ENCODE measurements around the gene SMC1B. TPM values are rescaled to one million over a fixed set of nuclear protein-coding genes. Genes with fewer than 3 reads are reported as not detected.

The SMC1B gene
- total and polyA plus RNA-seq, 8 donors = 0.06 TPM; not detected in 7

GRCh38 chr22:45310331-45310976 lies 102.9 kb downstream of the SMC1B start:
- no peak for TF ChIP-seq CTCF (IDR thresholded peaks at IDR 0.05)
- H3K27ac ChIP-seq = peak overlapping the region in 2 of 4 donors; percentile 28 to 69
- no peaks in the 10 kb centered on the region for H3K9me3 ChIP-seq
- 1 to 3% methylated on average over 32 to 33 of the region's 33 CpGs for WGBS, 2 donors
- H3K27me3 ChIP-seq = no peaks in the 10 kb centered on the region
- FAIRE-seq (no peak), ATAC-seq (peak in 1 of 4 donors; percentile 0), DNase-seq (peak in 4 of 6 donors; percentile 36 to 79 (median 60))
- peaks cover 0 to 24% (median 4%) of the 10 kb centered on the region in 3 donors for H3K4me1 ChIP-seq
- H3K36me3 ChIP-seq = no peaks in the 10 kb centered on the region
- intact Hi-C loops (cut with DNase I) = no loop called here
- peak overlapping the region; percentile 86 to 99 (median 96) for H3K4me3 ChIP-seq

- TF ChIP-seq CTCF (IDR thresholded peaks at IDR 0.05) = no peak
- intact Hi-C loops (cut with DNase I) = no loop called here
- Histone ChIP-seq H3K27me3 (no peaks in the 10 kb centered on the region), H3K4me3 (peak within 1 kb of the TSS; percentile 86 to 99 (median 96)), H3K27ac (peak within 1 kb of the TSS; percentile 23 to 74 (median 48)), H3K9me3 (no peaks in the 10 kb centered on the region), H3K4me1 (peaks cover 0 to 18% (median 0%) of the 10 kb centered on the region in 3 donors), H3K36me3 (no peaks in the 10 kb centered on the region)
- DNase-seq = peak; percentile 85 to 100 (median 96)
- WGBS, 2 donors = 1% methylated on average over 76 to 95 of the region's 95 CpGs
- FAIRE-seq = no peak
- peak; percentile 94 to 97 (median 95) for ATAC-seq
Observed at GRCh38 chr22:45309422-45310227, 103.8 kb downstream of the SMC1B start, which contains the start of gene FAM118A. Gene FAM118A (plus strand): TSS chr22:45309934. CDS start chr22:45322380, 12,446 bp downstream.

- Histone ChIP-seq H3K27me3 (no peaks in the 10 kb centered on the region), H3K27ac (peak overlapping the region in 3 of 4 donors; percentile 23 to 74 (median 68)), H3K36me3 (no peaks in the 10 kb centered on the region), H3K9me3 (no peaks in the 10 kb centered on the region), H3K4me1 (peaks cover 0 to 12% (median 0%) of the 10 kb centered on the region in 3 donors), H3K4me3 (peak overlapping the region in 3 of 4 donors; percentile 5 to 99 (median 98))
- DNase-seq (peak in 4 of 6 donors; percentile 19 to 46 (median 42)), ATAC-seq (no peak), FAIRE-seq (no peak)
- no peak for TF ChIP-seq CTCF (IDR thresholded peaks at IDR 0.05)
- intact Hi-C loops (cut with DNase I) = no loop called here
- 66 to 69% methylated on average over 25 of the region's 25 CpGs for WGBS, 2 donors
Observed at GRCh38 chr22:45308957-45309421, 104.4 kb downstream of the SMC1B start.

GRCh38 chr22:45308391-45308956 lies 104.9 kb downstream of the SMC1B start:
- TF ChIP-seq CTCF (IDR thresholded peaks at IDR 0.05) = no peak
- DNase-seq (no peak), FAIRE-seq (no peak), ATAC-seq (no peak)
- Histone ChIP-seq H3K4me1 (peaks cover 0 to 7% (median 0%) of the 10 kb centered on the region in 3 donors), H3K36me3 (no peaks in the 10 kb centered on the region), H3K27me3 (no peaks in the 10 kb centered on the region), H3K4me3 (peak overlapping the region in 1 of 4 donors; percentile 99), H3K9me3 (no peaks in the 10 kb centered on the region), H3K27ac (peak overlapping the region in 1 of 4 donors; percentile 68)
- intact Hi-C loops (cut with DNase I) = no loop called here
- 91 to 94% methylated on average over 6 of the region's 6 CpGs for WGBS, 2 donors
